Activated CD4-positive, alpha-beta T cell treated with anti-CD3 and anti-CD28 coated beads, Interleukin-2, amount 10 ng/mL, durations not matched to agents 24 days and 14 days (primary cell): Measurements from ENCODE around the gene RAPGEF5. TPM values are rescaled to one million over a fixed set of nuclear protein-coding genes. Genes with fewer than 3 reads are reported as not detected.

Source experiments
- DNase-seq: peaks from one replicate; pipeline ENCODE4 v3.0.0; 2022
- H3K27ac Mint-ChIP-seq: one replicate; pipeline ENCODE4 v1.8.0; 2022; ENCODE audit warnings: mild to moderate bottlenecking, mixed read lengths
- H3K27me3 Mint-ChIP-seq: one replicate; pipeline ENCODE4 v1.8.0; 2022; ENCODE audit warnings: mixed read lengths
- H3K36me3 Mint-ChIP-seq: one replicate; pipeline ENCODE4 v1.8.0; 2022; ENCODE audit warnings: low read depth, mild to moderate bottlenecking, mixed read lengths
- H3K4me1 Mint-ChIP-seq: one replicate; pipeline ENCODE4 v1.8.0; 2021; ENCODE audit warnings: mixed read lengths
- H3K4me3 Mint-ChIP-seq: one replicate; pipeline ENCODE4 v1.8.0; 2022; ENCODE audit warnings: mild to moderate bottlenecking, moderate library complexity, mixed read lengths
- H3K9me3 Mint-ChIP-seq: one replicate; pipeline ENCODE4 v1.8.0; 2021; ENCODE audit warnings: mixed read lengths
- intact Hi-C: fragments of 100-400 bp; cut with micrococcal nuclease; formaldehyde crosslinking; loops from one replicate; pipeline ENCODE4 v1.15.1; 2023
- total RNA-seq: library from RNA; stranded (reverse); gene quantifications from 2 replicates; pipeline ENCODE4 v1.2.3, GENCODE V29; 2022

RAPGEF5 gene
- total RNA-seq, 1 donor from 2014 or later = 0.54 TPM

DNA sequence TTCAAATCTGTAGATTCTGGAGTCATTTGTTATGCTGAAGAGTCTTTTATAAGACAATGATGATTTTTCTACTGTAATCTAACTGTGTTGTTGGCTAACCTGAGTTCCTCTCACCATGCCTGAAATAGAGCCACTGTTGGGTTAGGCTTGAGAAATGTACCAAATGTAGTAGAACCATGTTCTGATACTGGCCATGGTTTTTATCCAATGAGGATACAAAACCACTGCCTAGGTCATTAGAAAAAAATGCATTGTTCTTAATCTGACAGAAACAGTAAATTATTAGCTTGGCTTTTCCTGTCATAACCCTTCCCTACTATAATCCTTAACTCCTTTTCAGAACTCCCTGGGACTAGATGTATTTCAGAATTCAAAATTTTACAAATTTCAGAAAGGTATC, 86.6 kb downstream of the RAPGEF5 start:
- Mint-ChIP-seq H3K4me3 (no peak overlapping the region), H3K9me3 (no peaks in the 10 kb centered on the region), H3K27ac (no peak overlapping the region), H3K4me1 (peaks cover 8% of the 10 kb centered on the region), H3K27me3 (peaks cover 15% of the 10 kb centered on the region), H3K36me3 (no peaks in the 10 kb centered on the region)
- DNase-seq = no peak
- intact Hi-C loops = no loop called here

DNA sequence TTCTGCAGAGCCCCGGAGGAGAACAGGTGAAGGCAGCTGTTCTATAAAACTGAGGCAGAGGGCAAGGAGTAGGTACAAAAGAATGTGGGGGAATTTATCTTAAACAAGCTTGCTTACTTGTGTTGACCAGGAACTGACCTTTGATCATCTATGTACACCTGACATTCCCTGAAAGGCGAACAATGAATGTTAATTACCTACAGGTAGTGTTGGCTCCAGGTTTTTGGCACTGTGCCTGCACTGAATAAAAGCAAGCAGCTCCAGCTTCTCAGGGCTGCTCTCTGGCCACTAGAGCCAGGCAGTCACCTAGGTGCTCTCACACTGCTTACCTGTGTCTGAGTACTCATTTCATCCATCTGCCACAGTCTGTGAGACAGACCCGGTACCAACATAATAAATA, 87.0 kb downstream of the RAPGEF5 start:
- H3K27ac Mint-ChIP-seq = no peak overlapping the region
- no peak overlapping the region for H3K4me3 Mint-ChIP-seq
- H3K4me1 Mint-ChIP-seq = peaks cover 8% of the 10 kb centered on the region
- H3K27me3 Mint-ChIP-seq = peaks cover 15% of the 10 kb centered on the region
- DNase-seq = no peak
- no peaks in the 10 kb centered on the region for H3K36me3 Mint-ChIP-seq
- intact Hi-C loops = no loop called here
- no peaks in the 10 kb centered on the region for H3K9me3 Mint-ChIP-seq

DNA sequence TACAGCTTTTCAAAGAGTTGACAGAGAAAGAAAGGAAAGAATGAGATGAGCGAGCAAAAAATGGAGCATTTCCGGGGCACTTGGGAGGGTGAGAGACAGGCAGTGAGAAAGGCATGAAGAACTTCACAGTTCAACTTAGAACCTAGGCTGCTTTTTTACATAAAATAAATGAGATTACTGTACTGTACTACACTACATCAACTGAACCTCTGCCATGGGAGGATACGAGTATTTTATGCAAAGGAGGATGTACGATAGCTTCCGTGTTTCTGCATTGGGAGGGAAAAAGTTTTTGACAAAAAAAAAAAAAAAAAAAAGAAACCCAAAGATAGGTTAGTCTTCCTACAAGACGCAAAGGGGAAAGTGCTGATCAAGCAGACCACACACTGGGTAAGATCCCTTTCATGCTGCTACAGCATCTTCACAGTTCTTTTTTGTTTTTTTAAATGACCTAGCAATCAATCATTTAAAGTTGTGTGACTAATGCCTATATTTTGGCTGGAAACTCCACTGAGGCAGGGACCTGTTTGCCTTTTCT, 88.0 kb downstream of the RAPGEF5 start:
- peaks cover 8% of the 10 kb centered on the region for H3K4me1 Mint-ChIP-seq
- no peaks in the 10 kb centered on the region for H3K36me3 Mint-ChIP-seq
- H3K27me3 Mint-ChIP-seq = peaks cover 13% of the 10 kb centered on the region
- no peak overlapping the region for H3K27ac Mint-ChIP-seq
- no peaks in the 10 kb centered on the region for H3K9me3 Mint-ChIP-seq
- intact Hi-C loops = no loop called here
- DNase-seq = no peak
- peak overlapping the region; percentile 39 for H3K4me3 Mint-ChIP-seq

DNA sequence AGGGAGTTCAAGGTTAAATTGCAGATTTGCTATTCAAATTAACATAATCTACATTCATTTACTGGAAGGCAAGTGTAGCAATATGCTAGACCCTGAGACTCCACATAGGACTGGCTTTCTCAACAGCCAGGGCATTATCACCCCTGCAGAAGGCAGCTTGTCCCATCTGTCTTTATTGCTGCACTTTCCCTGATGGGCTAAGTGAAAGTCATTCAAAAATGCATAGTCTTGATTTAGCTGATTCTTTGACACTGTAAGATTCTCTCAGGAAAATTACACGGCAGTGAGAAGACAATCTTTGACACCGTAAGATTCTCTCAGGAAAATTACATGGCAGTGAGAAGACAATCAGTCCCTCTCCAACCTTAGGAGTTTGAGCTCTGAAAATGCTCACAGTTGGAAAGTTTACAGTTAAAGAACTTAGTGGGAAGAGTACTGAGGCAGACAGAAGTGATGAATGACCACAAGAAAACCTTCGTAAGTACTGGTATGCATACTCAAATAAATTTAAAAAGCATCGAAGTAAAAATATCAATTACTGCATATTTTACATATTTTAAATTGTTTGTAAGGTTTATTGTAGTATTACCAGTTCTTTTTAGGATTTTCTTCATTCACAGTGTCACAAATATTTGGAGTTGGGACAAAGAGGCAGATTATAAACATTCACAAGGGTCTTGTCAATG, 88.9 kb downstream of the RAPGEF5 start:
- peaks cover 13% of the 10 kb centered on the region for H3K27me3 Mint-ChIP-seq
- H3K4me1 Mint-ChIP-seq = peaks cover 8% of the 10 kb centered on the region
- intact Hi-C loops = no loop called here
- H3K9me3 Mint-ChIP-seq = no peaks in the 10 kb centered on the region
- DNase-seq = no peak
- H3K4me3 Mint-ChIP-seq = no peak overlapping the region
- no peak overlapping the region for H3K27ac Mint-ChIP-seq
- no peaks in the 10 kb centered on the region for H3K36me3 Mint-ChIP-seq

DNA sequence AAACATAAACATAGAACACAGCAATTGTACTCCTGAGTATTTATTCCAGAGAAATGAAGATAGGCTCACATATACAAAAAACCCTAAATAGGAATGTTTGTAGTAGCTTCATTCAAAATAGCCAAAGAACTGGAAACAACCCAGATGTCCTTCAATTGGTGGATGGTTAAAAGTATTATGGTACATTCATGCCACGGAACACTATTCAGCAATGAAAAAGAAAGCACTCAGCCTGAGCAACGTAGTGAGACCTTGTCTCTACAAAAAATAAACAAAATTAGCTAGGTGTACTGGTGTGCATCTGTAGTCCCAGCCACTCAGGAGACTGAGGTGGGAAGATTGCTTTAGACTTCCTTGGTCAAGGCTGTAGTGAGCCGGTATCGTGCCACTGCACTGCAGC, 94.4 kb downstream of the RAPGEF5 start:
- Mint-ChIP-seq H3K4me1 (no peaks in the 10 kb centered on the region), H3K27me3 (peaks cover 3% of the 10 kb centered on the region), H3K9me3 (no peaks in the 10 kb centered on the region), H3K36me3 (no peaks in the 10 kb centered on the region), H3K27ac (no peak overlapping the region), H3K4me3 (no peak overlapping the region)
- intact Hi-C loops = no loop called here
- no peak for DNase-seq

DNA sequence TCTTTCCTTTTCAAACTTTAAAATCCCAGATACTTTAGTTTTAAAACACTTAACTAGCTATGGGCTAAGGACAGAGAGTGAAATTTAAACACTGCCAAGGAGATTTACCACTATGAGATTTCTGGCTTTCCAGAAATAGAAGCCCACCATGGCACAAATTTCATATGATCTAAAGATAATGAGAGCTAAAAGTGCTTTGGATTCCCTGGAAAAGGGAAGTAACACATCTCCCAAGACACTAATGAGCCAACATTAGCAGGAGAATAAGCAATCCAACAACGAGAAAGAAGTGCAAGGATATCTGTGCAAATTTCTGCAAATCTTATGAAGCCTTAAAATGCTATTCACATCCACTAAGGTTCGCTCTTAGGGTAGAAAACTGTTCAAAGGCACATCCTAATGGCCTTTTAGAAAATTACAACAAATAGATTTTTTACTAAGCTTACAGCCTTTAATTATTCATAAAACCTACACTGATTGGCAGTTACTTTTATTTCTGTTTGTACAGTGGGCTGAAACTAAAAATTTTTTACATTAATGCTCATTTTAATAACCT, 100.3 kb downstream of the RAPGEF5 start:
- DNase-seq = no peak
- intact Hi-C loops = no loop called here

DNA sequence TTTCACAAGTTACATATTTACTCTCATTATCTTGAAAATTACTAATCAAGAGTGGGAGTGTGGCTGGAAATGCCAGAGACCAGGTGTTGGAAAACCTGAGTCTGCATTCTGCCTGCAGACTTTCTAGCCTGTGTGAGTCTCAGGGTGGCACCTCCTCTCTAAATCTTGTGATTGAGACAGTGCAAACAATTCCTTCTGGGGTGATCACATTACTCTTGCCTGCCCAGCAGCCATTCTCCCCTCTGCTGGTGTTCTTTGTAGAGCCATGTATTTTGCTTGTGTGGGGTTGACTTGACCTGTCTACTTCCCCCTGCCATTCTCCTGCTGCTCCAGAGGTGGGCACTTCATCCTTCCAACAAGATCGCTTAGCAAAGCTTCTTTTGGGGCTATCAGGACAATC, 101.1 kb downstream of the RAPGEF5 start:
- Mint-ChIP-seq H3K9me3 (no peaks in the 10 kb centered on the region), H3K27me3 (peaks cover 8% of the 10 kb centered on the region), H3K4me1 (peaks cover 3% of the 10 kb centered on the region), H3K4me3 (no peak overlapping the region), H3K36me3 (no peaks in the 10 kb centered on the region), H3K27ac (no peak overlapping the region)
- intact Hi-C loops = no loop called here
- DNase-seq = no peak

More for the DNA sequence above, 100.3 kb downstream of the RAPGEF5 start:
- Mint-ChIP-seq H3K27me3 (peaks cover 8% of the 10 kb centered on the region), H3K4me3 (no peak overlapping the region), H3K27ac (no peak overlapping the region), H3K9me3 (no peaks in the 10 kb centered on the region), H3K4me1 (peaks cover 3% of the 10 kb centered on the region), H3K36me3 (no peaks in the 10 kb centered on the region)

DNA sequence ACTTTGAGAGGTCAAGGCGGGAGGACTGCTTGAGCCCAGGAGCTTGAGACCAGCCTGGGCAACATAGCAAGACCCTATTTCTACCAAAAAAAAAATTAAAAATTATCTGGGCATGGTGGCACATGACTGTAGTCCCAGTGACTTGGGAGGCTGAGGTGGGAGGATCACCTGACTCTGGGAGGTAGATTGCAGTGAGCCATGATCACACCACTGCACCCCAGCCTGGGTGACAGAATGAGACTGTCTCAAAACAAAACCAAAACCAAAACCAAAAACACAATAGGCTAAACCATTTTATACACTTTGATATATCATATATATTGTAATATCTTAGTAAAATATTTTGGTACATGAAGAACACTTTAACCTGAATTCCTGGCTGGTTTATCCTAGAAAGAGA, 101.6 kb downstream of the RAPGEF5 start:
- H3K27ac Mint-ChIP-seq = no peak overlapping the region
- H3K27me3 Mint-ChIP-seq = peaks cover 8% of the 10 kb centered on the region
- DNase-seq = no peak

DNA sequence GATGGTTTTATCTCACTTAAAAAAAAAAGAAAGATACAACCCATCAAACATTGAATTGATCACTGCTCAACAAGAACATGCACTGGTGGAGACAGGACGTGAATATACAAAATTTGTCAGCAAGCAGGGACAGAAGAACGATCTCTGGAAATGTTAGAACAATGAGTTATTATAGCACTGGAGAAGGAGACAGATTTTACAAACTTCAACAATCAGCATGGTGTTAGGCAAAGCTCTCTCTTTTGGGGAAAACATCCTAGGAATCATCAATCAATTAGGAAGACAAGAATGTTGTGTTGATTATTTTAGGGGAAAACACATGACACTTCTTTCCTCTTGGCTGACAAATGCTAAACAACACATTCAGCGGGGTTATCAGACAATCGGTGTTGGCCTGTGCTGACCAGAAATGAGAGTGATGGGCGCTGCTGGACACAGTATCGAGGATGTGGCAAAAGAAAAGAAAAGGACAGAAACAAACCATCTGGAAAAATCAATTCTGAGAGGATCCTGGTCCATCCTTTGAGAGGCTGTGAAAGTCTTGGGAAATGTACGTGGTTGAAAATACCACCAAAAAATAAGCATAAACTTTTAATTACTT, 103.9 kb downstream of the RAPGEF5 start:
- Mint-ChIP-seq H3K27me3 (peaks cover 8% of the 10 kb centered on the region), H3K36me3 (no peaks in the 10 kb centered on the region), H3K9me3 (no peaks in the 10 kb centered on the region), H3K4me1 (peaks cover 3% of the 10 kb centered on the region), H3K4me3 (no peak overlapping the region), H3K27ac (no peak overlapping the region)
- intact Hi-C loops = no loop called here
- no peak for DNase-seq

More for the DNA sequence above, 101.6 kb downstream of the RAPGEF5 start:
- Mint-ChIP-seq H3K36me3 (no peaks in the 10 kb centered on the region), H3K9me3 (no peaks in the 10 kb centered on the region), H3K4me1 (peaks cover 3% of the 10 kb centered on the region), H3K4me3 (no peak overlapping the region)
- intact Hi-C loops = no loop called here

DNA sequence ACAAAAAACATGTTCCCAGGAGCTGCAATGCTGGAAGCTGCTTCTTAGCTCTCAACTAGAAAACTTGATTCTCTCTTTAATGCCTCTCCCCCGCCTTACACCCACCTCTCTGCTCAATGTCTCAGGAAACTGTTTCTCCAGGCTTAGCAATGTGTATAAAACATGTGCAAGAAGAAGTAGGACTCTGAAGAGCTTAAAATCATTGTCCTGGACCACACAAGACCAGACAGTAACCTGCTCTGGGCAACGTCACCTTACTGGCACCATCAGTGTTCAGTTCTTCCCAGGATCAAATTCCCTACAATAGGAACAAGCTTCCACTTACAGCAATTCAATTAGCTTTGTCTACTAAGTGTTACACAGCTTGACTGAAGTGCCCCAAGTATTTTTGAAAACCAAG, 104.9 kb downstream of the RAPGEF5 start:
- intact Hi-C loops = no loop called here
- no peaks in the 10 kb centered on the region for H3K36me3 Mint-ChIP-seq
- H3K27ac Mint-ChIP-seq = no peak overlapping the region
- DNase-seq = no peak
- H3K4me3 Mint-ChIP-seq = no peak overlapping the region
- peaks cover 3% of the 10 kb centered on the region for H3K4me1 Mint-ChIP-seq
- H3K27me3 Mint-ChIP-seq = peaks cover 8% of the 10 kb centered on the region
- no peaks in the 10 kb centered on the region for H3K9me3 Mint-ChIP-seq

DNA sequence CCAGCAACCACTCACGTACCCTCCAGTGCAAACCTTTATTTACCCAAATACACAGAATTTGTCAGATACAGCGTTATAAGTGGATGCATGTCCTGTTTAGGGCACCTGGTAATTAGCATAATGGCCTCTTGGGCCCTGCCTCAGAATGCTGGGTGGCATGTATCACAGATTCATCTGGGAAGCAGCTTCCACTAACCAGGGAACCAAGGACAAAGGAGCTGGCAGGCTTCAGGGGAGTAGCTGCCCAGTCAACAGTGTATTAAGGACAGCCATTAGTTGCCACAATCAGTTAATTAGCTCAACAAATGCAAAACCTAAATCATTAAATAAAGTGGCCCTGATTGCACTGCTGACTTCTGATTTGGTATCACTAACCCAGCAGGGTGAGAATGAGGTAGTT, 105.7 kb downstream of the RAPGEF5 start:
- peaks cover 3% of the 10 kb centered on the region for H3K4me1 Mint-ChIP-seq
- H3K9me3 Mint-ChIP-seq = no peaks in the 10 kb centered on the region
- intact Hi-C loops = no loop called here
- no peak overlapping the region for H3K4me3 Mint-ChIP-seq
- H3K36me3 Mint-ChIP-seq = no peaks in the 10 kb centered on the region
- peaks cover 8% of the 10 kb centered on the region for H3K27me3 Mint-ChIP-seq
- no peak overlapping the region for H3K27ac Mint-ChIP-seq
- no peak for DNase-seq

DNA sequence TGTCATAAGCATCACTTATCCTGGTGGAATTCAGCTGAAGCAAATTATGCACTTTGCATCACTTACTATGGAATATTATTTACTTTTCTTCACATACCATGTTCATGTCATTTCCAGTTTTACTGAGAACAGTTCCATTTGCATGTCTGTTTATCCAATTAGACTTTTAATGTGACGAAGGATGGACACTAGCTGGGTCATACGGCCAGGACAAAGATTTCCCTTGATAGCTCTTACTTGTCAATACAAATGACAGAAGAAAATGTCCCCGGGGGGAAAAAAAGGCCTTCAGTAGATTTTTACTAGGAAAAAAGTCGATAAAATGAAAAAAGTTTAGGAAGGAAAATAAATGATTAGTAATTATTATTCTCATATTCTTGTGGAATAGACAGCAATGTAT, 106.6 kb downstream of the RAPGEF5 start:
- H3K27me3 Mint-ChIP-seq = peaks cover 8% of the 10 kb centered on the region
- no peaks in the 10 kb centered on the region for H3K9me3 Mint-ChIP-seq
- no peak overlapping the region for H3K27ac Mint-ChIP-seq
- H3K4me3 Mint-ChIP-seq = no peak overlapping the region
- intact Hi-C loops = no loop called here
- no peaks in the 10 kb centered on the region for H3K36me3 Mint-ChIP-seq
- DNase-seq = no peak
- H3K4me1 Mint-ChIP-seq = no peaks in the 10 kb centered on the region

DNA sequence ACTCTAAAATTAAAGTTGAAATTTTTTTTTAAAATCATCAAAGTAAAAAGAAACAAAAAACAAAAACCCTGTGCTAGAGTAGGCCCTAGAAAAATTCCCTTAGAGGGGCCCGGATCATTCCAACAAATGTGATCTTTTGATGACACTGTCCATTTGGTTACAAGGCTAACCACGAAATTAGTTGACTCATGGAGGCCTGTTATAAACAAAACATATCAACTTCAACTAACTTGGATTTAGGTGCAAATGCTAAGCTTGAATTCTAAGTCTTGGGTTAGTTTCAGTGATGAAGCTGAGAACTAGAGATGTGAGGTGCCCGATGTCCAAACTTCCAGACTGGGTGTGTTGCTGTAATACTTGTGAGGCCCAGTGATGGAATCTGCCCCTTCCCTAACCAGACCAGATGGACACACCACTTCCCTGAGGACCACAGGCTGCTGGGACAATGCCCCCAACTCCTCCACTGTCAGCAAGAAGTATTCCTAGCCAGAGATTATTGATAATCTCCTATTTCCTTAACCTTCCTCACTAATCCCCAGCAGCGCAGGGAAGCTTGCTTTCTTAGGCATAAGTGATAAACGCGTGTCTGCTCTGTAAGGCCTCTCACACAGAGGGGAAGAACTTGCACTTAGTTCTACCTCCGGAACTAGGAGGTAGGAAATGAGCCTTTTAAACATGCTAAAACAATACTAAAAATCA, 108.7 kb downstream of the RAPGEF5 start:
- intact Hi-C loops = no loop called here
- H3K4me1 Mint-ChIP-seq = no peaks in the 10 kb centered on the region
- H3K36me3 Mint-ChIP-seq = no peaks in the 10 kb centered on the region
- no peak overlapping the region for H3K27ac Mint-ChIP-seq
- H3K4me3 Mint-ChIP-seq = no peak overlapping the region
- H3K27me3 Mint-ChIP-seq = peaks cover 6% of the 10 kb centered on the region
- H3K9me3 Mint-ChIP-seq = no peaks in the 10 kb centered on the region
- DNase-seq = no peak

DNA sequence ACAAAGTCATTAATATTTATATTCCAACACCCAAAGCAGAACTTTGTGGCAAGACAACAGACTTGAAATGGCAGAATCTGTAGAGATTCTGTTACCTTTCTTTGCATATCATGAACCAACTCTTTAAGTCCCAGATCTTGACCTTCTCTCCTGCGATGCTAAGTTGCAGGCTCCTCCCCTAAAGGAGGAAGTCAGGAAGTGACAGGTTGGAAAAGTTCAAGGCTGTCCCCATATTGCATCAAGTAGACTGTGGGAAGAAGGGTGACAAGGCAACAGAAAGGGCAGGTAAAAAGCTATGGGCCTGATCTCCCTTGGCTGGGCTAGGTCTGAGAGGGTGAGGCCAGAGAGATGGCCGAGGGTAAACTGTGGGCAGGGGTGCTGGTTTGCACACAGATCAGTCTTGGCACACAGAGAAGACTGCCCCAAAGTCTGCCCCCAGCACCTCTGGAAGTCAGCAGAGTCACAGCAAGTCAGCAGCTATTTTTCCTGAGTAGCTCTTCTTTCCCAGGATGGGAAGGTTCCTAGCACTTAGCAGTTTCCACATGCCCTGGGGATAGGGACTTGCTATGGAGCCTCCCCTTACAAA, 115.1 kb downstream of the RAPGEF5 start:
- H3K27me3 Mint-ChIP-seq = no peaks in the 10 kb centered on the region
- H3K4me3 Mint-ChIP-seq = no peak overlapping the region
- no peak for DNase-seq
- H3K27ac Mint-ChIP-seq = no peak overlapping the region
- intact Hi-C loops = no loop called here
- no peaks in the 10 kb centered on the region for H3K9me3 Mint-ChIP-seq
- H3K4me1 Mint-ChIP-seq = no peaks in the 10 kb centered on the region
- no peaks in the 10 kb centered on the region for H3K36me3 Mint-ChIP-seq
